Natural killer cell (primary cell): ENCODE measurements around the gene RRP12. TPM values are rescaled to one million over a fixed set of nuclear protein-coding genes. Genes with fewer than 3 reads are reported as not detected.

Experiments
- ATAC-seq, 3 donors: fragments of 150-1000 bp in 2 of 3; fragments of 200-7000 bp in 1 of 3; cut with Tn5 transposase; 1 replicate in 1 of 3; 2 replicates in 2 of 3; pipeline ENCODE4 v1.10.0; 2021; ENCODE audit warnings: mild to moderate bottlenecking in 2 of 3, moderate library complexity in 2 of 3
- DNase-seq, 2 donors: peaks; one replicate each; pipeline versions ENCODE4 v3.0.0 to v3.0.0-alpha.2; 2013 to 2021; ENCODE audit warnings: mixed read lengths in 1 of 2
- H3K27ac ChIP-seq: one replicate; pipeline ENCODE4 v1.5.1; 2013; ENCODE audit warnings: mild to moderate bottlenecking, low read length
- H3K27me3 ChIP-seq: one replicate; pipeline ENCODE4 v1.6.1; 2013; ENCODE audit warnings: low read length; ENCODE audit not compliant: control insufficient read depth, insufficient read depth
- H3K36me3 ChIP-seq: one replicate; pipeline ENCODE4 v1.6.1; 2013; ENCODE audit warnings: low read length; ENCODE audit not compliant: control insufficient read depth, insufficient read depth
- H3K4me1 ChIP-seq: one replicate; pipeline ENCODE4 v1.6.1; 2013; ENCODE audit warnings: low read length; ENCODE audit not compliant: control insufficient read depth, insufficient read depth
- H3K4me3 ChIP-seq: one replicate; pipeline ENCODE4 v1.5.1; 2013; ENCODE audit warnings: low read length
- H3K9me3 ChIP-seq: one replicate; pipeline ENCODE4 v1.6.1; 2013; ENCODE audit warnings: low read length; ENCODE audit not compliant: control insufficient read depth, insufficient read depth
- H3K27ac Mint-ChIP-seq, 2 donors: one replicate each; pipeline ENCODE4 v1.8.0; 2022; ENCODE audit warnings: mild to moderate bottlenecking in 2 of 2, mixed read lengths in 2 of 2, moderate library complexity in 1 of 2
- H3K27me3 Mint-ChIP-seq, 2 donors: one replicate each; pipeline ENCODE4 v1.8.0; 2022; ENCODE audit warnings: low read depth in 2 of 2, mixed read lengths in 2 of 2
- H3K36me3 Mint-ChIP-seq: one replicate; pipeline ENCODE4 v1.8.0; 2022; ENCODE audit warnings: mixed read lengths
- H3K4me1 Mint-ChIP-seq, 2 donors: one replicate each; pipeline ENCODE4 v1.8.0; 2022; ENCODE audit warnings: mixed read lengths in 2 of 2
- H3K4me3 Mint-ChIP-seq: one replicate; pipeline ENCODE4 v1.8.0; 2022; ENCODE audit warnings: mild to moderate bottlenecking, moderate library complexity, mixed read lengths
- H3K9me3 Mint-ChIP-seq, 2 donors: one replicate each; pipeline ENCODE4 v1.8.0; 2022; ENCODE audit warnings: mixed read lengths in 2 of 2
- WGBS: methylation state at CpG from one replicate; pipeline ENCODE4 v1.1.7; 2013; ENCODE audit warnings: missing lambda C conversion rate; ENCODE audit not compliant: insufficient coverage; 5-methylcytosine and 5-hydroxymethylcytosine counted together
- intact Hi-C: fragments of 100-400 bp; cut with micrococcal nuclease; formaldehyde crosslinking; loops from one replicate; pipeline ENCODE4 v1.14.2; 2022
- total RNA-seq, 4 donors: library from RNA; stranded (reverse); fragments of 120-200 nt in 1 of 4; gene quantifications; one replicate each; pipeline versions ENCODE4 v1.2.3 to v1.2.4, GENCODE V29; 2013 to 2022
- TF ChIP-seq, protein P1 (sequence below): fragments of 200-600 bp; IDR thresholded peaks from one replicate; pipeline ENCODE4 v1.8.0; 2022; ENCODE audit warnings: antibody characterized with exemption

Gene RRP12
- total RNA-seq, 3 donors from 2014 or later (not counting 1 experiment from before 2014, with no cell fraction given), result 60.1 to 234 (median 79.2) TPM

DNA sequence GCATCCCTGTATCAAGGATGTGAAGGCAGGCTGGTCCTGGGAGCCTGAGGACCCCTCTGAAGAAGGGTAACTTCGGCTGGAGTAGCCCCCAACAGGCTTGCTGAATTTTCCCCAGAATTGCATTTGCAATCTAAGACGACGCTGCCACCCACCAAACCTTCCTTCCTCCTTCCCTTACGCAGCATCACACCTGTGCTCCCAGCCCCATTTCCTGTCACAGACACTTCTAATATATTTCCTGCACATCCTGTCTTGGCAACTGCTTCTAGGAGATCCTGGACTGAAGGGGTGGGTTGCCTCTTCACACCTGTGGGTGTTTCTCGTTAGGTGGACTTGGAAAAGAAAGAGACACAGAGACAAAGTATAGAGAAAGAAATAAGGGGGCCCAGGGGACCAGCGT is 15.4 kb upstream of the RRP12 start:
- H3K4me3 ChIP-seq, result no peak overlapping the region
- no peaks in the 10 kb centered on the region for H3K36me3 ChIP-seq
- Mint-ChIP-seq H3K4me1 (peaks cover 43 to 55% of the 10 kb centered on the region in 2 donors), H3K4me3 (peak overlapping the region; percentile 45), H3K36me3 (no peaks in the 10 kb centered on the region), H3K27ac (peak overlapping the region; percentile 83 to 90), H3K9me3 (no peaks in the 10 kb centered on the region), H3K27me3 (no peaks in the 10 kb centered on the region)
- intact Hi-C loops, result loop anchor here (10.0 kb wide), 1 partner anchor 228 kb away; the partner anchor contains the start of gene PI4K2A
- TF ChIP-seq, protein P1, sequence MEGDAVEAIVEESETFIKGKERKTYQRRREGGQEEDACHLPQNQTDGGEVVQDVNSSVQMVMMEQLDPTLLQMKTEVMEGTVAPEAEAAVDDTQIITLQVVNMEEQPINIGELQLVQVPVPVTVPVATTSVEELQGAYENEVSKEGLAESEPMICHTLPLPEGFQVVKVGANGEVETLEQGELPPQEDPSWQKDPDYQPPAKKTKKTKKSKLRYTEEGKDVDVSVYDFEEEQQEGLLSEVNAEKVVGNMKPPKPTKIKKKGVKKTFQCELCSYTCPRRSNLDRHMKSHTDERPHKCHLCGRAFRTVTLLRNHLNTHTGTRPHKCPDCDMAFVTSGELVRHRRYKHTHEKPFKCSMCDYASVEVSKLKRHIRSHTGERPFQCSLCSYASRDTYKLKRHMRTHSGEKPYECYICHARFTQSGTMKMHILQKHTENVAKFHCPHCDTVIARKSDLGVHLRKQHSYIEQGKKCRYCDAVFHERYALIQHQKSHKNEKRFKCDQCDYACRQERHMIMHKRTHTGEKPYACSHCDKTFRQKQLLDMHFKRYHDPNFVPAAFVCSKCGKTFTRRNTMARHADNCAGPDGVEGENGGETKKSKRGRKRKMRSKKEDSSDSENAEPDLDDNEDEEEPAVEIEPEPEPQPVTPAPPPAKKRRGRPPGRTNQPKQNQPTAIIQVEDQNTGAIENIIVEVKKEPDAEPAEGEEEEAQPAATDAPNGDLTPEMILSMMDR, result no peak
- peaks cover 55% of the 10 kb centered on the region for H3K4me1 ChIP-seq
- no peak for ATAC-seq
- H3K27ac ChIP-seq, result no peak overlapping the region
- peak in 1 of 2 donors; percentile 42 for DNase-seq
- WGBS, result 28% methylated on average over 6 of the region's 6 CpGs
- H3K27me3 ChIP-seq, result no peaks in the 10 kb centered on the region
- H3K9me3 ChIP-seq, result no peaks in the 10 kb centered on the region

DNA sequence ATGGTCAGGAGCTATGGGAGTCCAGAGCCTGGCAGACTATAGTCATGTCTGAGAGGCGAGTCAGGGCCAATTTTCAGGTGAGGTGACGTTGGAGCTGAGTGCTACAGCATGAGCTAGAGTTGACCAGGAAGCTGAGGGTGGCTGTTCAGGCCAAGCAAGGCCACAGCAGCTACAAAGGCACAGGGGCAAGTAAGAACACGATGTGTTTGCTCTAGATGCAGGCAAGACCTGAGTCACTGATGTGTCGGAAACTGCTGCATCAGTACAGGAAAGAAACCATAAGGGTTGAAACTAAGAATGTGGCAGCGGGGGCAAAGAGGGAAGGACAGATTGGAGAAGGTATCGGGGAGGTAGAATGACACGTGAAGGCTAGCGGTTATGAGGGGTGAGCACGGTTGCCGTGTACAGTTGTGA is 11.8 kb upstream of the RRP12 start:
- TF ChIP-seq, protein P1, result no peak
- Mint-ChIP-seq H3K4me3 (no peak overlapping the region), H3K4me1 (peaks cover 33 to 44% of the 10 kb centered on the region in 2 donors), H3K36me3 (no peaks in the 10 kb centered on the region), H3K27me3 (no peaks in the 10 kb centered on the region), H3K9me3 (no peaks in the 10 kb centered on the region), H3K27ac (peak overlapping the region; percentile 82 to 90)
- Histone ChIP-seq H3K9me3 (no peaks in the 10 kb centered on the region), H3K4me1 (peaks cover 51% of the 10 kb centered on the region), H3K27ac (peak overlapping the region; percentile 90), H3K4me3 (no peak overlapping the region), H3K36me3 (no peaks in the 10 kb centered on the region), H3K27me3 (no peaks in the 10 kb centered on the region)
- WGBS, result 75% methylated on average over 10 of the region's 10 CpGs
- ATAC-seq (no peak), DNase-seq (no peak)
- intact Hi-C loops, result loop anchor here (10.0 kb wide), 1 partner anchor 232 kb away; the partner anchor contains the start of gene PI4K2A

DNA sequence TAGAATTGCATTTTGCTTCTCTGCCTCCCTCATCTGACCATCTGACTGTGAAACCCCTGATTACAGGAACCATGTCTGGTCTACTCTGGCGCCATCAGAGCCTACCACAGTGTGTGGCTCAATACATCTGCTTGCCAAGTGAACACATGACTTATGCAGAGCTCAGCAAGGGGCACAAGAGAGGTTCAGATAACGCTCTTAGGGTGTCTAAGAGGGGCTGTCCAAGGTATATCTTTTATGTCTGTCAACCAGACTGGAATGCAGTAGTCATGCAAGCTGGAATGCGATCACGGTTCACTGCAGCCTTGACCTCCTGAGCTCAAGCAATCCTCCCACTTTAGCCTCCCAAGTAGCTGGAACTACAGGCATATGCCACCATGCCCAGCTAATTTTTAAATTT is 10.3 kb upstream of the RRP12 start:
- no peaks in the 10 kb centered on the region for H3K9me3 ChIP-seq
- no peaks in the 10 kb centered on the region for H3K36me3 ChIP-seq
- H3K4me3 ChIP-seq, result no peak overlapping the region
- peaks cover 58% of the 10 kb centered on the region for H3K4me1 ChIP-seq
- Mint-ChIP-seq H3K27me3 (no peaks in the 10 kb centered on the region), H3K4me1 (peaks cover 31 to 44% of the 10 kb centered on the region in 2 donors), H3K27ac (no peak overlapping the region), H3K9me3 (no peaks in the 10 kb centered on the region), H3K4me3 (no peak overlapping the region), H3K36me3 (no peaks in the 10 kb centered on the region)
- WGBS, result 90% methylated on average over 4 of the region's 4 CpGs
- H3K27me3 ChIP-seq, result no peaks in the 10 kb centered on the region
- TF ChIP-seq, protein P1, result no peak
- no peak for ATAC-seq
- no peak for DNase-seq
- no peak overlapping the region for H3K27ac ChIP-seq
- intact Hi-C loops, result loop anchor here (10.0 kb wide), 1 partner anchor 233 kb away; the partner anchor contains the start of gene PI4K2A

DNA sequence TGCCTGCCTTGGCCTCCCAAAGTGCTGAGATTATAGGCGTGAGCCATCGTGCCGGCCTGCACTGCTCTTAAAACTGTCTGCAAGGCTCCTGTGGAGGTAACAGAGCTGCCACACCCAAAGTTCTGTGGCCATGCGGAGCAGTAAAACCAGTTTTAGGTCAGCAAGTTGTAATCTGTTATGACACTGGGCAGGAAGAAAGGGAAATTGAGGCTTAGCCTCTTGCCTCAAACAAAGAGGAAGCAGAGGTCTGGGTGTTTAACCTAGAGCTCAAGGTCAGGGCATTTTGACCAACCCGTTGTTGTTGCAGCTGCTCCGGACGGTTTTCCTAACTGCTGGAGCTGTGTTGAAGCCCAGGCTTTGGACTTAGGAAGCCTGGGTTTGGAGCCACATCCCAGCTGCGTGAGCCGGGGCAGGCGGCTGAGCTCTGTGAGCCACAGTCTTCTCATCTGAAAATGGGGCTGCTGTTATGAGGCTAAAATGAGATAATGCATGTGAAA is 7.4 kb upstream of the RRP12 start:
- intact Hi-C loops, result loop anchor here (10.0 kb wide), 1 partner anchor 74 kb away; the partner anchor contains the start of gene FRAT2

More for the DNA sequence above, 7.4 kb upstream of the RRP12 start:
- no peaks in the 10 kb centered on the region for H3K27me3 Mint-ChIP-seq
- DNase-seq, result no peak
- TF ChIP-seq, protein P1, result no peak
- H3K27me3 ChIP-seq, result no peaks in the 10 kb centered on the region
- H3K9me3 Mint-ChIP-seq, result no peaks in the 10 kb centered on the region
- H3K9me3 ChIP-seq, result no peaks in the 10 kb centered on the region
- no peak overlapping the region for H3K4me3 Mint-ChIP-seq
- no peak overlapping the region for H3K27ac ChIP-seq
- H3K4me1 Mint-ChIP-seq, result peaks cover 21 to 28% of the 10 kb centered on the region in 2 donors
- peaks cover 32% of the 10 kb centered on the region for H3K4me1 ChIP-seq
- no peaks in the 10 kb centered on the region for H3K36me3 Mint-ChIP-seq
- H3K4me3 ChIP-seq, result no peak overlapping the region
- ATAC-seq, result no peak
- peak overlapping the region; percentile 62 to 82 for H3K27ac Mint-ChIP-seq
- WGBS, result 69% methylated on average over 10 of the region's 10 CpGs
- no peaks in the 10 kb centered on the region for H3K36me3 ChIP-seq
